ENCODE data around the gene TTLL9.

The TTLL9 gene

DNA sequence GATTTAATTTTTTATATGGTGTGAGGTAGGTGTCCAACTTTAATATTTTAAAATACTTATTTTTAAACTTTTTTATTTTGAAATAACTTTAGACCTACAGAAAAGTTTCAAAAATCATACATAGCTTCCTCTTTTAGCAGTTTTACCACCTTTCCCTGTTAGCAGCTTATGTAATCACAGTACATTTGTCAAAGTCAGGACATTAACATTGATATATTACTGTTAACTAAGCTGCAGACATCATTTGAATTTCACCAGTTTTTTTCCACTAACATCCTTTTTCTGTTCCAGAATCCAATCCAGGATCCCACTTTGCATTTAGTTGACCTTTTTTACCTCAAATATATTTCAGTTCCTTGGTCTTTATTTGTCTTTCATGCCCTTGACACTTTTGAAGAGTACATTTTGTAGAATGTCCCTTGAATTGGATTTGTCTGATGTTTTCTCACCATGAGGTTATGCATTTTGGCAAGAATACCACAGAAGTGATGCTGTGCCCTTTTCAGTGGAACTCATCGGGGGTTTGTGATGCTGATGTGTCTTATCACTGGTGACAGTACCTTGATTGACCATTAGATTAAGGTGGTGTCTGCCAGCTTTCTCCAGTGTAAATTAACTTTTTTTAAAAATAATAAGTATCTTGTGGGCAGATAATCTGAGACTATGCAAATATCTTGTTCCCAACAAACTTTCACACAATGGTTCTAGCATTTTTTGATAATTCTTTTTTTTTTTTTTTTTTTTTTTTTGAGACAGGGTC is 33.4 kb downstream of the TTLL9 start:
- no peak overlapping the region for H3K4me3 ChIP-seq (replicated peaks; ENCODE audit: low read depth, low read length)
- no peak for DNase-seq (ENCODE audit: extremely low read depth, low read depth)
- TF ChIP-seq, protein P1, sequence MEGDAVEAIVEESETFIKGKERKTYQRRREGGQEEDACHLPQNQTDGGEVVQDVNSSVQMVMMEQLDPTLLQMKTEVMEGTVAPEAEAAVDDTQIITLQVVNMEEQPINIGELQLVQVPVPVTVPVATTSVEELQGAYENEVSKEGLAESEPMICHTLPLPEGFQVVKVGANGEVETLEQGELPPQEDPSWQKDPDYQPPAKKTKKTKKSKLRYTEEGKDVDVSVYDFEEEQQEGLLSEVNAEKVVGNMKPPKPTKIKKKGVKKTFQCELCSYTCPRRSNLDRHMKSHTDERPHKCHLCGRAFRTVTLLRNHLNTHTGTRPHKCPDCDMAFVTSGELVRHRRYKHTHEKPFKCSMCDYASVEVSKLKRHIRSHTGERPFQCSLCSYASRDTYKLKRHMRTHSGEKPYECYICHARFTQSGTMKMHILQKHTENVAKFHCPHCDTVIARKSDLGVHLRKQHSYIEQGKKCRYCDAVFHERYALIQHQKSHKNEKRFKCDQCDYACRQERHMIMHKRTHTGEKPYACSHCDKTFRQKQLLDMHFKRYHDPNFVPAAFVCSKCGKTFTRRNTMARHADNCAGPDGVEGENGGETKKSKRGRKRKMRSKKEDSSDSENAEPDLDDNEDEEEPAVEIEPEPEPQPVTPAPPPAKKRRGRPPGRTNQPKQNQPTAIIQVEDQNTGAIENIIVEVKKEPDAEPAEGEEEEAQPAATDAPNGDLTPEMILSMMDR (IDR thresholded peaks at IDR 0.05; ENCODE audit: low read depth, low read length, missing control alignments) = no peak

- no peak overlapping the region for H3K4me3 ChIP-seq (replicated peaks; ENCODE audit: low read depth, low read length)
- DNase-seq (ENCODE audit: extremely low read depth, low read depth) = no peak
- TF ChIP-seq, protein P1 (IDR thresholded peaks at IDR 0.05; ENCODE audit: low read depth, low read length, missing control alignments) = no peak
These were observed 35.6 kb downstream of the TTLL9 start for GRCh38 chr20:31906001-31906400.

GRCh38 chr20:31907046-31907445 is 36.6 kb downstream of the TTLL9 start:
- H3K4me3 ChIP-seq (replicated peaks; ENCODE audit: low read depth, low read length) = no peak overlapping the region
- TF ChIP-seq, protein P1 (IDR thresholded peaks at IDR 0.05; ENCODE audit: low read depth, low read length, missing control alignments) = no peak
- DNase-seq (ENCODE audit: extremely low read depth, low read depth) = no peak

GRCh38 chr20:31908016-31908415 is 37.6 kb downstream of the TTLL9 start:
- TF ChIP-seq, protein P1 (IDR thresholded peaks at IDR 0.05; ENCODE audit: low read depth, low read length, missing control alignments) = no peak
- no peak overlapping the region for H3K4me3 ChIP-seq (replicated peaks; ENCODE audit: low read depth, low read length)
- DNase-seq (ENCODE audit: extremely low read depth, low read depth) = no peak

- no peak for DNase-seq (ENCODE audit: extremely low read depth, low read depth)
- no peak overlapping the region for H3K4me3 ChIP-seq (replicated peaks; ENCODE audit: low read depth, low read length)
- TF ChIP-seq, protein P1 (IDR thresholded peaks at IDR 0.05; ENCODE audit: low read depth, low read length, missing control alignments) = no peak
These were observed 38.0 kb downstream of the TTLL9 start for GRCh38 chr20:31908424-31908823.

DNA sequence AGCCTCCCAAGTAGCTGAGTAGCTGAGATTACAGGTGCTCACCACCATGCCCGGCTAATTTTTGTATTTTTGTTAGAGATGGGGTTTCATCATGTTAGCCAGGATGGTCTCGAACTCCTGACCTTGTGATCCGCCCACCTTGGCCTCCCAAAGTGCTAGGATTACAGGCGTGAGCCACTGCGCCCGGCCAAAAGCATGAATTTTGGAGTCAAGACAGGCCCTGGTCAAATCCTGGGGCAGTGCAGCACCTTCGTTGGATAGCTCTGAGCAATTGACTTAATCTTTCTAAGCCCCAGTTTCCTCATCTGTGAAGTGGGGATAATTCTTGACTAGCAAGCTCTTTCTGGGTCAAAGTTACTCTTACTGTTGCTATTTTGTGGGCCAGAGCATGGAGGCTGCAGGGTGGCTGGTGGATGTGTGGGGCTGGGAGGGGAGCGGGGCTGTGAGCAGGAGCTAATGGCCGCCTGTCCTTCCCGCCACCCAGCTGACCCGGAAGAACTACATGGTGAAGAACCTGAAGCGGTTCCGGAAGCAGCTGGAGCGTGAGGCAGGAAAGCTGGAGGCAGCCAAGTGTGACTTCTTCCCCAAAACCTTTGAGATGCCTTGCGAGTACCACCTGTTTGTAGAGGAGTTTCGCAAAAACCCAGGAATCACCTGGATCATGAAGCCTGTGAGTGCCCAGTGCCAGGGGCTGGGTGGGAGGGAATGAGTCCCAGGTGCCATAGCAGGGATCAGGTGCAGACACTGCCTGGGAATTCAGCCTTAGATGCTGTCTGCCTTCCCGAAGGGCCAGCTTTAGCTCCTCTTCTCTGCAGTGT is 39.0 kb downstream of the TTLL9 start:
- TF ChIP-seq, protein P1 (IDR thresholded peaks at IDR 0.05; ENCODE audit: low read depth, low read length, missing control alignments) = no peak
- DNase-seq (ENCODE audit: extremely low read depth, low read depth) = no peak
- H3K4me3 ChIP-seq (replicated peaks; ENCODE audit: low read depth, low read length) = no peak overlapping the region
